Measurements from ENCODE around the gene ITPK1. TPM values are rescaled to one million over a fixed set of nuclear protein-coding genes. Genes with fewer than 3 reads are reported as not detected.

Gene ITPK1
- total RNA-seq, 1 donor from 2014 or later, result 24.0 TPM

DNA sequence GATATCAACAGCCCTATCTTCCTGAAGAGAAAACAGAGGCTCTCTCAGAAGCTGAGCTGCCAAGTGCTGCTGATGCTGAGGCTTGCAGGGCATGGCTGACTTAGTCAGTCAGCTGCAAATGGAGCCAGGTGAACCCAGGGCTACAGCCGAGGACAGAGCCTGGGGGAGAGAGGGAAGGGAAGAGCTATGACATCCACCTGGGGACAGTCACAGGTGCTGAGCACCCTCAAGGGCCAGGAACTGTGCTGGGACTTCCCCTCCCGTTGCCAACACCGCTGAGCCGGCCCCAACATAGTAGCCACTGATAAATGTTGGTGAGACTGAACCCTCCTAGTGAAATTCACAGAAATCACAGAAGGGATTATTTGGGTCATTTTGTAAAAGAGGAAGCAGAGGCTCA lies 199.5 kb downstream of the ITPK1 start:
- no peak for DNase-seq

DNA sequence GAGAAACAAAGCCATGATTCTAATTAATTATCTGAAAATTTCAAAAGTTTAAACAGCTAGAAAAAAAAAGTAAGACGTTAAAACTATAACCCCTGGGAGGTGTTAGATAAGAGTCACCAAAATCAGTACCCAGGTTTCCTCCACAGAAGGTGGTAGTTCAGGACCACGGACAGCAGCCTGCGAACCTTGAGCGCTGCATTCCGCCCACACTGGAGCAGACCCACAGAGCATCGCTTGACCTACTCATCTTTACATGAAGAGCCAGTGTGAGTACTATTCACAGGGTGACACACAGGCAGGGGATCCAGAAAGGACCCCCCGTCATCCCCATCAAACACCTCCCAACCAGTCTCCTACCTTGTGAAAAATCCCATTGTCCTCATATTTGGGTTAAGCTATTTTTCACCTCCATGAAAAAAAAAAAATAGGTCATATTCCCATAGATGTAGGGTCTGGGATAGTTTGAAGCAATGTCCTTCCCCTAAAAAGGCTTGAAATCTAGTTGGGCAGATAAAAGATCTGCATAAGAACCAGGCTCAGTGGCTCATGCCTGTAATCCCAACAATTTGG lies 201.6 kb downstream of the ITPK1 start:
- peak; percentile 43 for DNase-seq

DNA sequence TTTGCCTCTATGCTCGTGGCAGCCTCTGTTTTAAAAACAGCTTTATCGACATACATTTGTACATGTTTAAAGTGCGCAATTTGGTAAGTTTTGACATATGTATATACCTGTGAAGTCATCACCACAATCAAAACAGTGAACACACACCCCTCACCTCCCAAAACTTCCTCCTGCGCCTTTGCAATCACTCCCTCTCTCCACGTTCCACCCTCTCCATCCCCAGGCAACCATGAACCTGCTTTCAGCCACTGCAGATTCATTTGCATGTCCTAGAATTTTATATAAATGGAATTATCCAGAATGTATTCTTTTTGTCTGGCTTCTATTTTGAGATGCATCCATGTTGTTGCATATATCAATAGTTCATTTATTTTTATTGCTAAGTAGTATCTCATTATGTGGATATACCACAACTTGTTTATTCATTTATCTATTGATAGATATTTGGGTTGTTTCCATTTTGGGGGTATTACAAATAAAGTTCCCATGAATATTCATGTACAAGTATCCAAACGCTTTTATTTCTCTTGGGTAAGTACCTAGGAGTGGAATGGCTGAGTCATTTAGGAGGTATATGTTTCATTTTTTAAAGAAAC lies 208.3 kb downstream of the ITPK1 start:
- no peak for DNase-seq

DNA sequence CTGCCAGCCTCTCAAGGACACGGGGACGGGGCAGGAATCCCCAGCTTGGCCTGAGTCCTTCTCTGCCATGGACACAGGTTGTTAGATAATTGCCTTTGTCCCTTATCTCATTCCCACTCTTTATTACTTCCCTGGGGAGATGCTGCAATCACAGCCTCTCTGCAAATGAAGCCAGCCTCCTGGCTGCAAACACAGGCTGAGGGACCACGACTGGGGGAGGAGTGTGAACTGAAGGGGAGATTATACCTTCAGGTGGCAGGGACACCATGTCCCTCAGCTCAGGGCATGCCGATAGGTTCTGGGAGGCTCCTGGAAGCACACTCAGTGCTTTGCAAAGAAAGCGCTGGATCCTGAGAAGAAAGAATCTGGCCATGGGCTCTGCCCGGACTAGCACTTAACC lies 208.9 kb downstream of the ITPK1 start:
- no peak for DNase-seq

DNA sequence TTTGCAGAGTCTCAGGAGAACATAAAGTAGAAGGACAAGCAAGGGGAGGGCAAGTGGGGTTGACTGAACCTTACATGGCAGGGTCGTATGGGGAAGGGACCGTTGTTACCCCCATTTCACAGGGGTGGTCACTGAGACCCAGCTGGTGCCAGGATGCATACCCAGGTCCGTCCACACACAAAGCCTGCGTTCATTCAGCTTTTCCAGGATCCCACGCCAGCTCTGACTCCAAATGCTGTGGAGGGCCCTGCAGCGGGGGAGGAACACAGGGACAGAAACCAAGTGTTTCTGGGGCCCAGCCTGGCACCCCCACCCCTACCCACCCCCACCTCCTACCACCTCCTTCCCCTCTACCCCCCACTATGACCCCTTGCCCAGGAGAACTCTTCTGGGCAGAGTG lies 209.3 kb downstream of the ITPK1 start:
- no peak for DNase-seq

DNA sequence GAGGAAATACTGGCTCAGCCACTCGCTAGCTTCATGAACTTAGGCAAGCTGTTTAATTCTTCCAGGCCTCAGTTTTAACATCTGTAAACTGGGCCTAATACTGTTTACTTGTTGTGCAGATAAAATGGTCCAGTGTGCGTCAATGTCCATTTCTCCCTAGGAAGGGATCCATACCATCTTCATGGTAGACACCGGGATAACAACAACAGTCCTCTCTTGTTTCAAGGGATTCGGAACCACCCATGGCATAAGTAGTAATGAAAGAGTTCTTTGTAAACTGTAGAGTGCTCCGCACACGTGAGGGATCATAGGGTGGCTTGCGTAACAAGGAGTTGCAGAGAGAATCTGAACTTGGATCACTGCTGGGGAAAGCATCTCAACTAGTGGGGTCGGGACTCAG lies 210.1 kb downstream of the ITPK1 start:
- DNase-seq, result no peak

DNA sequence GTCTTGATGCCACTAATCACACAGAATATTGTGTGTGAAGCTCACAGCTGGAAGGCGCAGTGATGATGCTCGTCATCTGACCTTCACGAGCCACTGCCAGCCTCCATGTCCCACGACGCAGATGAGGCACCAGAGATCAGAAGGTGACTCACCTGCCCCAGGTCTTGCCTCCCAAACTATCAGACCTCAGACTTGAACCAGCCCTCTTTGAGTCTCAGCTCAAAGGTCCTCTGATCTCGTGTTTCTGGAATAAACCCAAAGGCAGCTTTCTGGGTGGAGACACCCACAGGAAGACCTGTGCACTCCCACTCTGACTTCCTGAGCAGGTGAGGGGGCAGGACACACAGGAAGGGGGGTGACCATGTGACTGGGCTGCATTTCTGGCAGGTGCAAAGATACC lies 212.4 kb downstream of the ITPK1 start:
- no peak for DNase-seq

DNA sequence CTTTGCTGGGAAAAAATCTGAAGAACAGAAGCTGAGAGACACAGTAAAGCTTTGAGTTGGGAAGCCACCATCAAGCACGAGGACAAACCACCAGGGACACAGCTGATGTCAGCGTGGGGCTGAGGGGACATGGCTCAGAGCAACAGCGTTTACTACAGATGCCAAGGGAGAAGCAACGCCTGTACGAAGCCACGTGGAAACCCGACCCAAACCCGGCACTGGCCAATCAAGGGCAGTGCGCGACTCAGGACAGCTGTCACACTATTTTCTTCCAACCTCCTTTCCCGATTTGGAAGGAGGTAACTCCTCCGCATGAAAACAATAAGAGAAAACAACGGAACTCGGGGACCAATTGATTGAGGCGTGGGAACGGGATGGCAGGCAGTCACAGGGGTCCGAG lies 213.0 kb downstream of the ITPK1 start:
- no peak for DNase-seq

DNA sequence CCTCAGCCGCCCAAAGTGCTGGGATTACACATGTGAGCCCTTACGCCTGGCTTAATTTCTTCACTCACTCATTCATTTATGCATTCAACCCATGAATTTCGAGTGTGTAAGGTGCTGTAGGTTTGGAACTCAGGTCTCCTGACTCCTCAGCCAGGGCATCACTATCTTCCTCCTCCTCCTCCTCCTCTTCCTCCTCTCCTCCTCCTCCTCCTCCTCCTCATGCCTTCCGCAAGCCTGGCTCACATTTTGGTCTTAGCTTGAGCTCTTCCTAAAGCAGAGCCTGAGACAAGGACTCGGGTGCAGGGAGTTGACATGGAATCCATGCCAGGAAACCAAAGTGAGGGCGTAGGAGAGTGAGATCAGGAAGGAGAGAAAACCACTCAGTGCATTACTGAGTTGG lies 213.5 kb downstream of the ITPK1 start:
- DNase-seq, result no peak

DNA sequence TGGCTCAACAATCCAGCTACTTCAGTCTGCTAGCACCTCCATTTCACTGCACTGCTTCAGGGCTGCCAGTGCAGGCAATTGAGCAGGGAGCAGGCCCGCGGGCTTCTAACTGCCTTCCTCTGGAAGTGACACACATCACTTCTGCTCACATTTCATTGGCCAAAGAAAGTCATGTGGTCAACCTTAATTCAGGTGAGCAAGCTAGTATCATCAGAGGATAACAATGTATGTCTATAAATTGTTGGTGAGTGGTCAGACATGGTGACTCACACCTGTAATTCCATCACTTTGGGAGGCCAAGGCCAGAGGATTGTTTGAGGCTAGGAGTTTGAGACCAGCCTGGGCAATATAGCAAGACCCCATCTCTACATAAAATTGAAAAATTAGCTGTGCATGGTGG lies 215.1 kb downstream of the ITPK1 start:
- DNase-seq, result no peak

DNA sequence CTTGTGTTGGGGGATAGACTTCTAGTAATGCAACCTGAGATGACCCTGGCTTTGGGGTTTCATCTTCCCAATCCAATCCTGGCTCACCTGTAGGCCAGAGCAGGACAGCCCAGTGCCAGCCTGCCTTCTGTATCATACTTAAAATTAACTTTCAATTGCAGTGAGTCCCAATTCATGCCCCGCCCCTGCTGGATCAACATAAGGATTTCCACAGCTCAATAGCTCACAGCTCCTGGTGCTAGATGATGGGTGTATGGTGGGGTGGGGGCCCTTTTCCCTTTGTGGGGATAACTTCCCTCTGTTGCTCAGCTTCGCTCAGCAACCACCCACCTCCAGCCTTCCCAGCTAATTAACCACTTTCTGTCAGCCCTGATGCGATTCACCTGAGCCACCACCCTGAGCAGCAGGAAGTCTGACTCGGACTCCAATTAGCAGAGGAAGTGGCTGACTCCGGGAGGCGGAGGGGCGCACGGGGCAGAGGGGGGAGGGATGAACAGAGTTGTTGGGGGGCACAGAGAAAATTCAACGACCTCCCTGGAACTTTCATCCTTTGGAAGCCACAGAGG lies 217.1 kb downstream of the ITPK1 start:
- DNase-seq, result no peak

DNA sequence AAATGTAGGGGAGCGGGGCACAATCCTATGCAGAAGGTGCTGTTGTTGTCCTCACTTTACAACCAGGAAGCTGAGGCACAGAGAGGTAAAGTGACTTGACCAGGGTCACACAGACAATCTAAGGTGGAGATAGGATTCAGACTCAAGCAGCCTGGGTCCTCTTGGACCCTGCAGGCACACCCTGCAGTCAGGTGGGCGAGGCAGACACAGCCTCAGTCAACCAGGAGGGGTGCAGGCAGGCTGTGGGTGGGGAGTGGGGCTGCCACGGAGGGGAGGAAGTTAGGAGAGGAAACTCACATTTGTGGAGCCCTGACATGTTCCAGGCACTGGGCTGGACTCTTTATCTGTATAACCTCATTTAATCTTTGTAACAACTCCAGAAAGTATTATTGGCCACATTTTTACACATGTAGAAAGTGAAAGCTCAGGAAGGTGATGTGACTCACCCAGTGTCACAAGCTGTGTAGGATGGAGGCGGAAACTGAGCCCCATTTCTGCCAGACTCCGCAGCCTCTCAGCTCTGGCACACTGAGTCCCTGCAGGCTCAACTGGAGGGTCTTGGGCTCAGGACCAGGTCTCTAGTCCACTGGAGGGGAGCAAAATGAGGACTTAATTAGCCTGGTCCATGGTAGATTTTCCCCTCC lies 217.7 kb downstream of the ITPK1 start:
- DNase-seq, result peak; percentile 37

DNA sequence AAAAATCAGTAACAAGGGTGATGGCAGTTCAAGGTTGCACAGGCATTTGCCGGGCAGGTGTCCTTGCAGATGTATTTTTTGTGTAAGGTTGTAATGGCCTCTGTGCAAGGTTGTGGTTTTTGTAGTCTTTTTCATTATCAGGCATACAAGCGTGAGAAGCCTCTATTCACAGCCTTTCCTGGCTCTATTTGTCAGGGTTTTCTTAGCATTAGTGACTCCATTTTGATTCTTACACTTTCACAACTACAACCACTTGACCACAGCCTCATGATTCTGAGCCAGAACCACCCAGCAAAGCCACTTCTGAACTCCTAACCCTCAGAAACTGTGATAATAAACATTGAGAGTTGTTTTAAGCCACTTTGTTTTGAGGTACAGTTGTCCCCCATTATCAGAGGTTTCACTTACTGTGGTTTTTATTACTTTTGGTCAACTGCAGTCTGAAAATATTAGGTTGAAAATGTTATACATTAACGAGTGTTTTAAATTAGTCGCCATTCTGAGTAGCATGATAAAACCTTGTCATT lies 220.3 kb downstream of the ITPK1 start:
- DNase-seq, result no peak

DNA sequence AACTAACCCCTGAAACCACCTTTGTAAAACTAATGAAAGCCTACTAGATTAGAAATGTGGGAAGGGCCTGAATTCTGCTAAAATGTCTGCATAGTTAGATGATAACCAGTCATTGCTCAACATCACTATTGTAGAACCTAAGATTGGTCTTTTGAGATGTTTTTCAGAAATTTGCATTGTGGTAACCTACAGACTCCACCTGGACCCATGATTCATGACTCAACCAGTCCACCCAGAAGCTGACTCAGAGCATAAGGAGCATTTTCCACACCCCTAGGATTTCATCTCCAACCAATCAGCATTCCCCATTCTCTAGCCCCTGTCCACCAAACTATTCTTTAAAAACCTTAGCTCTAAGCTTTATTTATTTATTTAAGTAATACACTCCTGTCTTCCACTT lies 223.1 kb downstream of the ITPK1 start:
- DNase-seq, result no peak

DNA sequence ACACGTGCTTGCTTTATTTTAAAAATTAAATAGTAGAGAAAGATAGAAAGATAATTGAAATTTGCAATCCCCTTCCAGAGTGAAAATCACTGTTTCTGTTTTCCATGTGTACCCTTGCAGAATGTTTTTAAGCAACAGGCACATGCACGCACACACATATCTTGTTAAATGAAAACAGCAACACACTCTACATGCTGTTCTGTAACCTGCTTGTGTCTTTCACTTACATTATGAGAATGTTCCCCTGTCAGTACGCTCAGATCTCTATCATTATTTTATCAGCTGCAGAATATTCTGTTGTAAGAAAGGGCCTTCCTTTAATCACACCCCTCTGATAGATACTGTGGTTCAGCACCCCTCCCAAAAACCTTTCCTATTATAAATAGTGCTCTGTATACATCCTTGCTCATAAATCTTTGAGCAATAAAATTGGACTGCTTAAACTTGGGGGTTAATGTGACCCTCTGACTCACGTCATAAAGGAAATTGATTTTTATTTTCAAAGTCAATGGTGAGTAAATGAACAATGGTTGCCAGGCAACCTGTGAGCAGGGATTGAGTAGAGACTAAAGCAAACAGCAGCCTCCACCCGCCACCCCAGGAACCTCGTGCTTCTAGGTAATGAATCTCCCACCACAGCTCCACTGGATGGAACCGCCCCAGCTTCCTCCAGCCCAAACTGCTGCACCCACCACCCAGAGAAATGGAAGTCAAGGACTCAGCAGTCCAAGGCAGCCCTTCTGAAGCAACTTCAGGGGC lies 224.7 kb downstream of the ITPK1 start:
- DNase-seq, result peak; percentile 78

DNA sequence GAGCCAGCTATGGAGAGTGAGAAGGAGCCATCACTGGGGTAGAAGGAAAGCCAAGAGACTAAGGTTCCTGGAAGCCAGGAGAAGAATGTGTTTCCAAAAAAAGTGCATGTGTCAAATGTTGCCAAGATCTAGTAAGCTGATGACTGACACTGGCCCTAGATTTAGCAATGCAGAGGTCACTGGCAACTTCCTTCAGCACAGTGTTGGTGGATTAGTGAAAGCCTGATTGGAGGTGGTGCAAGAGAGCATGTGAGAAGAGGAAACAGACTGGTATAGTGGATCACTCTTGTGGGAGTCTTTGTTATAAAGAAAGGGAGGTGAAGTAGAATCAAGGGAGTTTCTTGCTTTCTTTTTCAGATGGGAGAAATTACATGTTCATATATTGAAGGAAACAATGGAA lies 226.8 kb downstream of the ITPK1 start:
- DNase-seq, result no peak

DNA sequence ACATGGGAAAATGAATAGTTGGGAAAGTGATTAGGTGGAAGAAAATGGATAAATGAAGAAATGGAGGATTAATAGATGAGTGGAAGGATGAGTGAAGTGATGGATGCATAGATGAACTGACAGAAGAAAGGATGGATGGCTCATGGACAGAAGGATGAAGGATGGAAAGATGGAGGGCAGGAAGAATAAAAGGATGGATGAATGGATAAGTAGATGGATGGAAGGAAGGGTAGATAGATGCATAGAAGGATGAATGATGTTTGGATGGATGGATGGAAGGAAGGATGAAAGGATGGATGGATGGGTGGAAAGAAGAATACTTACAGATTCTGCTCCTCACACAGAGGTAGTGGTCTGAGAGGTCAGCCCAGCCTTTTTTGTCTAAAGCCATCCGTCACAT lies 228.6 kb downstream of the ITPK1 start:
- DNase-seq, result no peak

Other genes starting within 250 kb of the ITPK1 start
- gene CHGA, start 192.8 kb downstream of the ITPK1 start, total RNA-seq, result under 0.01 and 0.09 TPM in 2 replicates
- gene MOAP1, start 69.0 kb upstream of the ITPK1 start, total RNA-seq, result 30.0 and 30.6 TPM in 2 replicates
- gene LYSET, start 69.4 kb upstream of the ITPK1 start, total RNA-seq, result 8.7 and 18.2 TPM in 2 replicates
- 14.4 and 15.3 TPM in 2 replicates for gene GON7, start 91.1 kb upstream of the ITPK1 start, total RNA-seq
- gene UBR7, start 91.3 kb upstream of the ITPK1 start, total RNA-seq, result 35.6 and 43.9 TPM in 2 replicates
- gene BTBD7, start 217.1 kb upstream of the ITPK1 start, total RNA-seq, result 30.8 and 31.3 TPM in 2 replicates
- 0.23 TPM in 1 of 2 replicates, not detected in the other for gene COX8C, start 231.3 kb upstream of the ITPK1 start, total RNA-seq